Measurements from ENCODE around the gene CXCL12. TPM values are rescaled to one million over a fixed set of nuclear protein-coding genes. Genes with fewer than 3 reads are reported as not detected.

Gene CXCL12
- total and polyA plus RNA-seq, 10 donors: 22.7 to 549 (median 294) TPM

DNA sequence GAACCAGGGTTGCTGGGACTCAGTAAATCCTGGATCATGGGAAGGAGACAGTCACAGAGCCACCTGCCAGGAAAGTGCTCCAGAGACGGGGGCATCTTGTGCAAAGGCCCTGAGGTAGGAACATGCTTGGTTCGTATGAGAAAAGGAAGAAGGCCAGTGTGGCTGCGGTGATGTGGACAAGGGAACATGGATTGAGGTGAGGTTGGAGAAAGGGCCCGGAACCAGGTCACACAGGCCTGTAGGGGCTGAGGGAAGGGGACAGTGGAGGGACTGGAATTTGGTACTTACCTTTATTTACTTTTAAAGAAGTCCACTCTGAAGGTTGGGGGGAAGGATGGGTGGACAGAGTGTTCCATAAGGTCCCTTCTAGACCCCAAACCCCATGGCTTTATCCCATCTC lies 32.9 kb upstream of the CXCL12 start:
- Histone ChIP-seq H3K36me3 (no peaks in the 10 kb centered on the region), H3K4me1 (no peaks in the 10 kb centered on the region), H3K9me3 (peaks cover 0 to 10% (median 0%) of the 10 kb centered on the region in 8 donors), H3K27ac (no peak overlapping the region), H3K27me3 (replicated peaks in 1 of 7) (peaks cover 0 to 6% (median 0%) of the 10 kb centered on the region in 7 donors), H3K4me3 (no peak overlapping the region)
- whole genome bisulfite sequencing, 5 donors: 78 to 93% (median 88%) methylated on average over 4 of the region's 4 CpGs
- intact Hi-C loops (cut with DNase I; ENCODE audit: low total_unique reads): no loop called here
- TF ChIP-seq, protein P1, sequence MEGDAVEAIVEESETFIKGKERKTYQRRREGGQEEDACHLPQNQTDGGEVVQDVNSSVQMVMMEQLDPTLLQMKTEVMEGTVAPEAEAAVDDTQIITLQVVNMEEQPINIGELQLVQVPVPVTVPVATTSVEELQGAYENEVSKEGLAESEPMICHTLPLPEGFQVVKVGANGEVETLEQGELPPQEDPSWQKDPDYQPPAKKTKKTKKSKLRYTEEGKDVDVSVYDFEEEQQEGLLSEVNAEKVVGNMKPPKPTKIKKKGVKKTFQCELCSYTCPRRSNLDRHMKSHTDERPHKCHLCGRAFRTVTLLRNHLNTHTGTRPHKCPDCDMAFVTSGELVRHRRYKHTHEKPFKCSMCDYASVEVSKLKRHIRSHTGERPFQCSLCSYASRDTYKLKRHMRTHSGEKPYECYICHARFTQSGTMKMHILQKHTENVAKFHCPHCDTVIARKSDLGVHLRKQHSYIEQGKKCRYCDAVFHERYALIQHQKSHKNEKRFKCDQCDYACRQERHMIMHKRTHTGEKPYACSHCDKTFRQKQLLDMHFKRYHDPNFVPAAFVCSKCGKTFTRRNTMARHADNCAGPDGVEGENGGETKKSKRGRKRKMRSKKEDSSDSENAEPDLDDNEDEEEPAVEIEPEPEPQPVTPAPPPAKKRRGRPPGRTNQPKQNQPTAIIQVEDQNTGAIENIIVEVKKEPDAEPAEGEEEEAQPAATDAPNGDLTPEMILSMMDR (IDR thresholded peaks at IDR 0.05 in 8 of 11, conservative IDR thresholded peaks at IDR 0.05 in 3 of 11): no peak
- no peak for TF ChIP-seq POLR2A (IDR thresholded peaks at IDR 0.05)
- TF ChIP-seq POLR2AphosphoS5 (IDR thresholded peaks at IDR 0.05): no peak
- DNase-seq: peak; percentile 40

- H3K4me3 ChIP-seq: no peak overlapping the region
- peaks cover 0 to 6% (median 0%) of the 10 kb centered on the region in 7 donors for H3K27me3 ChIP-seq (replicated peaks in 1 of 7)
- intact Hi-C loops (cut with DNase I; ENCODE audit: low total_unique reads): no loop called here
- H3K36me3 ChIP-seq: no peaks in the 10 kb centered on the region
- DNase-seq: no peak
- H3K27ac ChIP-seq: peak overlapping the region in 4 of 8 donors; percentile 15 to 37 (median 31)
- peaks cover 0 to 10% (median 0%) of the 10 kb centered on the region in 8 donors for H3K9me3 ChIP-seq
- H3K4me1 ChIP-seq: no peaks in the 10 kb centered on the region
- TF ChIP-seq POLR2A (IDR thresholded peaks at IDR 0.05): no peak
- no peak for TF ChIP-seq POLR2AphosphoS5 (IDR thresholded peaks at IDR 0.05)
- TF ChIP-seq, protein P1 (IDR thresholded peaks at IDR 0.05 in 8 of 11, conservative IDR thresholded peaks at IDR 0.05 in 3 of 11): no peak
- 50 to 81% (median 66%) methylated on average over 2 of the region's 2 CpGs for WGBS, 5 donors
Observed at GRCh38 chr10:44416936-44417335, 32.0 kb upstream of the CXCL12 start.

DNA sequence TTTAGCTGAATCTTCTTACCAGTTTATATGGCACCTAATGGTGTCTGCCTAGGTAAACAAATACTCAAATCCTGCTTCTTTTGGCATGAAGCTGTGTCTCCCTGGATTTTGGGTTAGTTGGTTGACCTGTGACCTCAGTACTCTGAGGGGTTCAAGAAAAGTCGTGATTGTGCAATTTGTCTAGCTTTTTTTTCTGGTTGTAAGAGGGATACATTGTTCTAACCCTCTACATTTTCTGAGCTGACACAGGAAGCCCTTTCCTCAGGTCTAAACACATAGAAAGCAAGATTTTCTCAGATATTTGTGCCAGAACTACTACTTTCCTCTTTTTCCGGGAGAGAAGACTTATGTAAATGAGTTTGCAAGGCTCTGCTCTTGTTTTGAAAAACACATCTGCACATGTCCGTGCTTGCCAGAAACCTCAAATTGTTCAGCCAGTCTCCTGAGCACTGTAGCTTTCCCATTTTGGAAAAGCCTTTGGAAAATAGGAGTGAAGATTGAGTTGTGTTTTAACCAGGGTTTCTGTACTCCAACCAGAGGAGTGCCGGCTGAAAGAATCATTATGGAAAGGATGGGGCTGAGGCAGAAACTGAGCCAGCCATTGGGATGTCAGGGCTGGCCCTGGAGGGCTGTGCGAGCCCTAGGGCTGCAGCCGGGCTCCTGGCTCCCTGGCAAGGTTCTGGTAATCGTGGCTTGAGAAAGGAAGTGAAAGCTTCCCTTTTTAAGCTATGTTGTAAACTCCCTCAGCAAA lies 31.3 kb upstream of the CXCL12 start:
- Histone ChIP-seq H3K9me3 (peaks cover 0 to 15% (median 0%) of the 10 kb centered on the region in 8 donors), H3K4me3 (no peak overlapping the region), H3K27ac (peak overlapping the region in 4 of 8 donors; percentile 15 to 37 (median 31)), H3K4me1 (no peaks in the 10 kb centered on the region), H3K27me3 (replicated peaks in 1 of 7) (peaks cover 0 to 10% (median 0%) of the 10 kb centered on the region in 7 donors), H3K36me3 (no peaks in the 10 kb centered on the region)
- intact Hi-C loops (cut with DNase I; ENCODE audit: low total_unique reads): no loop called here
- TF ChIP-seq POLR2AphosphoS5 (IDR thresholded peaks at IDR 0.05): no peak
- TF ChIP-seq POLR2A (IDR thresholded peaks at IDR 0.05): no peak
- TF ChIP-seq, protein P1 (IDR thresholded peaks at IDR 0.05 in 8 of 11, conservative IDR thresholded peaks at IDR 0.05 in 3 of 11): no peak
- WGBS, 5 donors: 38 to 49% (median 39%) methylated on average over 7 of the region's 7 CpGs
- peak; percentile 38 for DNase-seq

- no peak for DNase-seq
- H3K9me3 ChIP-seq: peaks cover 0 to 16% (median 0%) of the 10 kb centered on the region in 8 donors
- intact Hi-C loops (cut with DNase I; ENCODE audit: low total_unique reads): no loop called here
- no peaks in the 10 kb centered on the region for H3K4me1 ChIP-seq
- H3K36me3 ChIP-seq: no peaks in the 10 kb centered on the region
- TF ChIP-seq POLR2A (IDR thresholded peaks at IDR 0.05) (no peak), POLR2AphosphoS5 (IDR thresholded peaks at IDR 0.05) (no peak)
- TF ChIP-seq, protein P1 (IDR thresholded peaks at IDR 0.05 in 8 of 11, conservative IDR thresholded peaks at IDR 0.05 in 3 of 11): no peak
- H3K4me3 ChIP-seq: no peak overlapping the region
- WGBS, 5 donors: 84 to 94% (median 93%) methylated on average over 2 of the region's 2 CpGs
- H3K27ac ChIP-seq: no peak overlapping the region
- H3K27me3 ChIP-seq (replicated peaks in 1 of 7): peaks cover 0 to 11% (median 0%) of the 10 kb centered on the region in 7 donors
Observed at GRCh38 chr10:44415121-44415520, 30.2 kb upstream of the CXCL12 start.
